Liver (tissue), 9 donors: ENCODE measurements around the gene SERPINI2. TPM values are rescaled to one million over a fixed set of nuclear protein-coding genes. Genes with fewer than 3 reads are reported as not detected.

ENCODE experiments used
- DNase-seq: peaks from one replicate; pipeline ENCODE4 v3.0.0-alpha.2; 2017; ENCODE audit warnings: low spot score
- H3K27ac ChIP-seq, 2 donors: one replicate each; pipeline ENCODE4 v1.7.0; 2013; ENCODE audit warnings: inconsistent platforms in 2 of 2, low read length in 2 of 2, control low read depth in 1 of 2, low read depth in 1 of 2, mild to moderate bottlenecking in 1 of 2
- H3K27me3 ChIP-seq, 4 donors: one replicate each; pipeline versions ENCODE4 v1.6.1 to v1.7.0; 2013; ENCODE audit warnings: low read length in 3 of 4, inconsistent platforms in 1 of 4, mild to moderate bottlenecking in 1 of 4, moderate library complexity in 1 of 4; ENCODE audit not compliant: control insufficient read depth in 4 of 4, insufficient read depth in 4 of 4
- H3K36me3 ChIP-seq, 4 donors: one replicate each; pipeline versions ENCODE4 v1.6.1 to v1.7.0; 2013; ENCODE audit warnings: low read length in 3 of 4, mild to moderate bottlenecking in 3 of 4, low read depth in 1 of 4, moderate library complexity in 1 of 4; ENCODE audit not compliant: control insufficient read depth in 4 of 4, insufficient read depth in 3 of 4
- H3K4me1 ChIP-seq, 4 donors: one replicate each; pipeline versions ENCODE4 v1.6.1 to v1.7.0; 2013; ENCODE audit warnings: low read length in 3 of 4, mild to moderate bottlenecking in 3 of 4, moderate library complexity in 1 of 4; ENCODE audit not compliant: control insufficient read depth in 4 of 4, insufficient read depth in 4 of 4
- H3K4me3 ChIP-seq, 3 donors: one replicate each; pipeline versions ENCODE4 v1.6.1 to v1.7.0; 2013; ENCODE audit warnings: low read length in 3 of 3, control low read depth in 1 of 3, low read depth in 1 of 3, mild to moderate bottlenecking in 1 of 3
- H3K9ac ChIP-seq, 2 donors: one replicate each; pipeline ENCODE4 v1.7.0; 2013; ENCODE audit warnings: low read length in 2 of 2, mild to moderate bottlenecking in 2 of 2, moderate library complexity in 2 of 2, control low read depth in 1 of 2, low read depth in 1 of 2
- H3K9me3 ChIP-seq, 4 donors: one replicate each; pipeline versions ENCODE4 v1.6.1 to v1.7.0; 2013; ENCODE audit warnings: low read length in 3 of 4; ENCODE audit not compliant: control insufficient read depth in 4 of 4
- EGR1 ChIP-seq, 2 donors: IDR thresholded peaks; 2 replicates each; pipeline ENCODE4 v1.6.1; 2016 to 2018; ENCODE audit warnings: antibody characterized with exemption in 2 of 2, low read depth in 2 of 2
- FOXA1 ChIP-seq: IDR thresholded peaks from 2 replicates; pipeline ENCODE4 v1.6.1; 2016; ENCODE audit warnings: antibody characterized with exemption
- FOXA2 ChIP-seq: IDR thresholded peaks from 2 replicates; pipeline ENCODE4 v1.6.1; 2016; ENCODE audit warnings: antibody characterized with exemption
- GABPA ChIP-seq, 2 donors: IDR thresholded peaks in 1 of 2; conservative IDR thresholded peaks in 1 of 2; 2 replicates each; pipeline ENCODE4 v1.6.1; 2016; ENCODE audit warnings: antibody characterized with exemption in 2 of 2, mild to moderate bottlenecking in 1 of 2, moderate library complexity in 1 of 2
- HNF4A ChIP-seq, 2 donors: conservative IDR thresholded peaks; 2 replicates each; pipeline ENCODE4 v1.6.1; 2016; ENCODE audit warnings: antibody characterized with exemption in 2 of 2, mild to moderate bottlenecking in 2 of 2
- HNF4G ChIP-seq: IDR thresholded peaks from 2 replicates; pipeline ENCODE4 v1.6.1; 2016; ENCODE audit warnings: antibody characterized with exemption
- JUND ChIP-seq, 2 donors: IDR thresholded peaks; 2 replicates each; pipeline ENCODE4 v1.6.1; 2016; ENCODE audit warnings: antibody characterized with exemption in 2 of 2
- NR2F2 ChIP-seq: IDR thresholded peaks from 2 replicates; pipeline ENCODE4 v1.6.1; 2016; ENCODE audit warnings: antibody characterized with exemption
- RAD21 ChIP-seq, 2 donors: IDR thresholded peaks; 2 replicates each; pipeline ENCODE4 v1.6.1; 2016; ENCODE audit warnings: antibody characterized with exemption in 2 of 2, mild to moderate bottlenecking in 2 of 2
- RXRA ChIP-seq, 2 donors: IDR thresholded peaks; 2 replicates each; pipeline ENCODE4 v1.6.1; 2017 to 2018; ENCODE audit warnings: antibody characterized with exemption in 2 of 2, mild to moderate bottlenecking in 1 of 2
- SP1 ChIP-seq: IDR thresholded peaks from 2 replicates; pipeline ENCODE4 v1.6.1; 2018; ENCODE audit warnings: antibody characterized with exemption, mild to moderate bottlenecking
- TAF1 ChIP-seq: conservative IDR thresholded peaks from 2 replicates; pipeline ENCODE4 v1.6.1; 2016; ENCODE audit warnings: antibody characterized with exemption, mild to moderate bottlenecking
- YY1 ChIP-seq: IDR thresholded peaks from 2 replicates; pipeline ENCODE4 v1.6.1; 2016; ENCODE audit warnings: antibody characterized with exemption, mild to moderate bottlenecking
- WGBS: extraction: QIAGEN DNeasy Blood & Tissue Kit; methylation state at CpG from one replicate; pipeline ENCODE4 v1.1.7; 2013; 5-methylcytosine and 5-hydroxymethylcytosine counted together
- polyA plus RNA-seq, 2 donors: library from polyadenylated mRNA; stranded (reverse) in 1 of 2; unstranded in 1 of 2; fragments of 200-250 nt in 1 of 2; fragments of >200 nt in 1 of 2; fragmentation: Nextera tagmentation in 1 of 2; extraction: Ambion mirVana in 1 of 2; gene quantifications; one replicate each; pipeline versions ENCODE4 v1.2.1 to v1.2.3, GENCODE V29; 2013 to 2015
- total RNA-seq, 2 donors: library from RNA; depleted of rRNA; stranded (reverse); fragments of >200 nt; gene quantifications; one replicate each; pipeline ENCODE4 v1.2.3, GENCODE V29; 2014
- TF ChIP-seq, protein P1 (sequence below): IDR thresholded peaks from 2 replicates; pipeline ENCODE4 v1.6.1; 2016; ENCODE audit warnings: antibody characterized with exemption
- TF ChIP-seq, protein P2 (sequence below): IDR thresholded peaks from 2 replicates; pipeline ENCODE4 v1.6.1; 2016; ENCODE audit warnings: antibody characterized with exemption
- TF ChIP-seq, protein P3 (sequence below): fragments of 150-350 bp; IDR thresholded peaks from 2 replicates; pipeline ENCODE4 v1.5.1; 2017; ENCODE audit warnings: improper control_type of control experiment, low read depth, low read length; ENCODE audit not compliant: missing input control
- TF ChIP-seq, protein P4 (sequence below): IDR thresholded peaks from 2 replicates; pipeline ENCODE4 v1.6.1; 2016; ENCODE audit warnings: antibody characterized with exemption, mild to moderate bottlenecking
- TF ChIP-seq, protein P5 (sequence below): IDR thresholded peaks from 2 replicates; pipeline ENCODE4 v1.6.1; 2016; ENCODE audit warnings: antibody characterized with exemption
- donor health status: healthy.
- donor health status: healthy.
- donor health status: healthy.
- donor health status: healthy.
- donor health status: healthy.

The SERPINI2 gene
- total and polyA plus RNA-seq, 4 donors: not detected

DNA sequence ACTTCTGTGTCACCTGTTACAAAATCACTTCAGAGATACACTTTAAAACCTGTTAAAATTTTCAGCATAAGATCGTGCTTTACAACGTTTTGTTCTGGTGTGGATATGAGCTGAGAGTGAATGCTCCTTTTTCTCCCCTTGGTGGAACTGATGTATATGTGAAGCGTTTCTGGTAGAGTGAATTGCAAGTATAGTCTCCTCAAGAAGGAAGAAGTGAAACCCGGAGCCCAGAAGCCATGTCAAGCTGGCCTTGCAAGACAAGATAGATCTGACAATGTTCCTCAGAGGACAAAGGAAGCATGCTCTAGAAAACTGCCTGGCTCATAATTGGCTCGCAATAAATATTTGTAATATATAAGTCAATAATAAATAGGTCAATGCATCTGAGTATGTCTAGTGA is 23.6 kb downstream of the SERPINI2 start:
- 84% methylated on average over 5 of the region's 5 CpGs for WGBS

DNA sequence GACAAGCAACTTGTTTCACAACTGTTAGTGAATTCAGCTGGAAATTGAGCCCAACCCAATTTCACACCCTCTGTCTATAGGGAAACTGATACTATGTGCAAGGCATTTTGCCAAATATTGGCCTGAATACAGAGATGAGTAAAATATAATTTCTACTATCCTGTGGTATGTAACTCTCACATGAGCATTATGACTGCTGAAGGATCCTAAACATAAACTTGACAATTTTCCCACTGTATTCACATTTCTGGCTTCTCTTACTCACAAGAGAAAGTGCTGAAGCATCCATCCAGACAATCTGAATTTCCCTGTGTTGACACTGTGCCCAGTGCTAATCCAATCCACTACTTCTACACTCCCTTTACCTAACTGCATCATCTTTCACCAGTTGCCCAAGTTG is 28.4 kb downstream of the SERPINI2 start:
- no peak overlapping the region for H3K4me3 ChIP-seq
- TF ChIP-seq HNF4A (conservative IDR thresholded peaks at IDR 0.05) (no peak), TAF1 (no peak), FOXA2 (no peak), SP1 (no peak), YY1 (no peak), NR2F2 (no peak), JUND (IDR thresholded peaks at IDR 0.05) (no peak), GABPA (IDR thresholded peaks at IDR 0.05 in 1 of 2, conservative IDR thresholded peaks at IDR 0.05 in 1 of 2) (no peak), RXRA (IDR thresholded peaks at IDR 0.05) (no peak), HNF4G (no peak), RAD21 (IDR thresholded peaks at IDR 0.05) (no peak), FOXA1 (no peak), EGR1 (IDR thresholded peaks at IDR 0.05; ENCODE audit: low read depth in 2 of 2) (no peak)
- TF ChIP-seq, protein P1, sequence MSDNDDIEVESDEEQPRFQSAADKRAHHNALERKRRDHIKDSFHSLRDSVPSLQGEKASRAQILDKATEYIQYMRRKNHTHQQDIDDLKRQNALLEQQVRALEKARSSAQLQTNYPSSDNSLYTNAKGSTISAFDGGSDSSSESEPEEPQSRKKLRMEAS: no peak
- TF ChIP-seq, protein P2, sequence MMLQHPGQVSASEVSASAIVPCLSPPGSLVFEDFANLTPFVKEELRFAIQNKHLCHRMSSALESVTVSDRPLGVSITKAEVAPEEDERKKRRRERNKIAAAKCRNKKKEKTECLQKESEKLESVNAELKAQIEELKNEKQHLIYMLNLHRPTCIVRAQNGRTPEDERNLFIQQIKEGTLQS: no peak

More for the DNA sequence above, 23.6 kb downstream of the SERPINI2 start:
- no peak for TF ChIP-seq TAF1
- no peak for TF ChIP-seq SP1
- no peak for TF ChIP-seq FOXA2
- TF ChIP-seq GABPA (IDR thresholded peaks at IDR 0.05 in 1 of 2, conservative IDR thresholded peaks at IDR 0.05 in 1 of 2): no peak
- no peak for TF ChIP-seq JUND (IDR thresholded peaks at IDR 0.05)
- no peak for TF ChIP-seq NR2F2
- TF ChIP-seq RXRA (IDR thresholded peaks at IDR 0.05): no peak
- TF ChIP-seq EGR1 (IDR thresholded peaks at IDR 0.05; ENCODE audit: low read depth in 2 of 2): no peak
- TF ChIP-seq, protein P3, sequence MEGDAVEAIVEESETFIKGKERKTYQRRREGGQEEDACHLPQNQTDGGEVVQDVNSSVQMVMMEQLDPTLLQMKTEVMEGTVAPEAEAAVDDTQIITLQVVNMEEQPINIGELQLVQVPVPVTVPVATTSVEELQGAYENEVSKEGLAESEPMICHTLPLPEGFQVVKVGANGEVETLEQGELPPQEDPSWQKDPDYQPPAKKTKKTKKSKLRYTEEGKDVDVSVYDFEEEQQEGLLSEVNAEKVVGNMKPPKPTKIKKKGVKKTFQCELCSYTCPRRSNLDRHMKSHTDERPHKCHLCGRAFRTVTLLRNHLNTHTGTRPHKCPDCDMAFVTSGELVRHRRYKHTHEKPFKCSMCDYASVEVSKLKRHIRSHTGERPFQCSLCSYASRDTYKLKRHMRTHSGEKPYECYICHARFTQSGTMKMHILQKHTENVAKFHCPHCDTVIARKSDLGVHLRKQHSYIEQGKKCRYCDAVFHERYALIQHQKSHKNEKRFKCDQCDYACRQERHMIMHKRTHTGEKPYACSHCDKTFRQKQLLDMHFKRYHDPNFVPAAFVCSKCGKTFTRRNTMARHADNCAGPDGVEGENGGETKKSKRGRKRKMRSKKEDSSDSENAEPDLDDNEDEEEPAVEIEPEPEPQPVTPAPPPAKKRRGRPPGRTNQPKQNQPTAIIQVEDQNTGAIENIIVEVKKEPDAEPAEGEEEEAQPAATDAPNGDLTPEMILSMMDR: no peak
- no peak for TF ChIP-seq FOXA1
- TF ChIP-seq, protein P2: no peak
- TF ChIP-seq RAD21 (IDR thresholded peaks at IDR 0.05): no peak
- TF ChIP-seq, protein P4, sequence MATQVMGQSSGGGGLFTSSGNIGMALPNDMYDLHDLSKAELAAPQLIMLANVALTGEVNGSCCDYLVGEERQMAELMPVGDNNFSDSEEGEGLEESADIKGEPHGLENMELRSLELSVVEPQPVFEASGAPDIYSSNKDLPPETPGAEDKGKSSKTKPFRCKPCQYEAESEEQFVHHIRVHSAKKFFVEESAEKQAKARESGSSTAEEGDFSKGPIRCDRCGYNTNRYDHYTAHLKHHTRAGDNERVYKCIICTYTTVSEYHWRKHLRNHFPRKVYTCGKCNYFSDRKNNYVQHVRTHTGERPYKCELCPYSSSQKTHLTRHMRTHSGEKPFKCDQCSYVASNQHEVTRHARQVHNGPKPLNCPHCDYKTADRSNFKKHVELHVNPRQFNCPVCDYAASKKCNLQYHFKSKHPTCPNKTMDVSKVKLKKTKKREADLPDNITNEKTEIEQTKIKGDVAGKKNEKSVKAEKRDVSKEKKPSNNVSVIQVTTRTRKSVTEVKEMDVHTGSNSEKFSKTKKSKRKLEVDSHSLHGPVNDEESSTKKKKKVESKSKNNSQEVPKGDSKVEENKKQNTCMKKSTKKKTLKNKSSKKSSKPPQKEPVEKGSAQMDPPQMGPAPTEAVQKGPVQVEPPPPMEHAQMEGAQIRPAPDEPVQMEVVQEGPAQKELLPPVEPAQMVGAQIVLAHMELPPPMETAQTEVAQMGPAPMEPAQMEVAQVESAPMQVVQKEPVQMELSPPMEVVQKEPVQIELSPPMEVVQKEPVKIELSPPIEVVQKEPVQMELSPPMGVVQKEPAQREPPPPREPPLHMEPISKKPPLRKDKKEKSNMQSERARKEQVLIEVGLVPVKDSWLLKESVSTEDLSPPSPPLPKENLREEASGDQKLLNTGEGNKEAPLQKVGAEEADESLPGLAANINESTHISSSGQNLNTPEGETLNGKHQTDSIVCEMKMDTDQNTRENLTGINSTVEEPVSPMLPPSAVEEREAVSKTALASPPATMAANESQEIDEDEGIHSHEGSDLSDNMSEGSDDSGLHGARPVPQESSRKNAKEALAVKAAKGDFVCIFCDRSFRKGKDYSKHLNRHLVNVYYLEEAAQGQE: no peak
- TF ChIP-seq HNF4G: no peak
- TF ChIP-seq, protein P5, sequence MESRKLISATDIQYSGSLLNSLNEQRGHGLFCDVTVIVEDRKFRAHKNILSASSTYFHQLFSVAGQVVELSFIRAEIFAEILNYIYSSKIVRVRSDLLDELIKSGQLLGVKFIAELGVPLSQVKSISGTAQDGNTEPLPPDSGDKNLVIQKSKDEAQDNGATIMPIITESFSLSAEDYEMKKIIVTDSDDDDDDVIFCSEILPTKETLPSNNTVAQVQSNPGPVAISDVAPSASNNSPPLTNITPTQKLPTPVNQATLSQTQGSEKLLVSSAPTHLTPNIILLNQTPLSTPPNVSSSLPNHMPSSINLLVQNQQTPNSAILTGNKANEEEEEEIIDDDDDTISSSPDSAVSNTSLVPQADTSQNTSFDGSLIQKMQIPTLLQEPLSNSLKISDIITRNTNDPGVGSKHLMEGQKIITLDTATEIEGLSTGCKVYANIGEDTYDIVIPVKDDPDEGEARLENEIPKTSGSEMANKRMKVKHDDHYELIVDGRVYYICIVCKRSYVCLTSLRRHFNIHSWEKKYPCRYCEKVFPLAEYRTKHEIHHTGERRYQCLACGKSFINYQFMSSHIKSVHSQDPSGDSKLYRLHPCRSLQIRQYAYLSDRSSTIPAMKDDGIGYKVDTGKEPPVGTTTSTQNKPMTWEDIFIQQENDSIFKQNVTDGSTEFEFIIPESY: no peak
- Histone ChIP-seq H3K9ac (no peak overlapping the region), H3K27ac (no peak overlapping the region), H3K4me1 (no peaks in the 10 kb centered on the region), H3K36me3 (no peaks in the 10 kb centered on the region), H3K9me3 (no peaks in the 10 kb centered on the region), H3K4me3 (no peak overlapping the region), H3K27me3 (no peaks in the 10 kb centered on the region)
- no peak for DNase-seq

More for the DNA sequence above, 28.4 kb downstream of the SERPINI2 start:
- Histone ChIP-seq H3K27ac (no peak overlapping the region), H3K36me3 (no peaks in the 10 kb centered on the region), H3K4me1 (no peaks in the 10 kb centered on the region), H3K9ac (no peak overlapping the region), H3K27me3 (no peaks in the 10 kb centered on the region), H3K9me3 (no peaks in the 10 kb centered on the region)
- no peak for DNase-seq
